ENCODE results near the gene FAM83B.

- no peak for TF ChIP-seq POLR2AphosphoS5 (IDR thresholded peaks at IDR 0.05)
- TF ChIP-seq POLR2A (IDR thresholded peaks at IDR 0.05) = no peak
- no peak for TF ChIP-seq CTCF (IDR thresholded peaks at IDR 0.05)
- no peak for TF ChIP-seq EP300 (IDR thresholded peaks at IDR 0.05; ENCODE audit: low read depth)
These were observed 1.4 kb downstream of the FAM83B start for GRCh38 chr6:54847799-54848597.
